Stomach (tissue), 9 donors: ENCODE data around the gene CELF1. TPM values are rescaled to one million over a fixed set of nuclear protein-coding genes. Genes with fewer than 3 reads are reported as not detected.

Experiments used
- DNase-seq, 2 donors: peaks; one replicate each; pipeline versions ENCODE4 v3.0.0 to v3.0.0-alpha.2; 2013 to 2019
- H3K27ac ChIP-seq, 5 donors: fragments of 200-600 bp in 4 of 5; sonication (generic) in 4 of 5; one replicate each; pipeline ENCODE4 v1.5.1; 2013 to 2019; ENCODE audit warnings: mild to moderate bottlenecking in 1 of 5, moderate library complexity in 1 of 5
- H3K27me3 ChIP-seq, 3 donors: fragments of 200-600 bp; sonication (generic); one replicate each; pipeline ENCODE4 v1.5.1; 2017 to 2019; ENCODE audit warnings: mixed run types in 1 of 3
- H3K36me3 ChIP-seq, 4 donors: fragments of 200-600 bp; sonication (generic); 1 replicate in 3 of 4; 2 replicates in 1 of 4; pipeline ENCODE4 v1.5.1; 2016 to 2019
- H3K4me1 ChIP-seq, 4 donors: fragments of 200-600 bp; sonication (generic); one replicate each; pipeline ENCODE4 v1.5.1; 2016 to 2019
- H3K4me3 ChIP-seq, 4 donors: fragments of 200-600 bp; sonication (generic) in 3 of 4; one replicate each; pipeline ENCODE4 v1.5.1; 2016 to 2019; ENCODE audit warnings: mild to moderate bottlenecking in 1 of 4
- H3K9me3 ChIP-seq, 4 donors: fragments of 200-600 bp; sonication (generic); one replicate each; pipeline ENCODE4 v1.5.1; 2016 to 2019
- EP300 ChIP-seq: sonication (generic); formaldehyde crosslinking; IDR thresholded peaks from one replicate; pipeline ENCODE4 v1.6.1; 2017; ENCODE audit warnings: antibody characterized with exemption
- POLR2A ChIP-seq, 4 donors: fragments of 450-650 bp; IDR thresholded peaks; one replicate each; pipeline ENCODE4 v1.6.1; 2016; ENCODE audit warnings: antibody characterized with exemption in 4 of 4, control low read depth in 2 of 4, mild to moderate bottlenecking in 1 of 4, moderate library complexity in 1 of 4
- POLR2AphosphoS5 ChIP-seq, 3 donors: sonication (generic); formaldehyde crosslinking; IDR thresholded peaks; one replicate each; pipeline ENCODE4 v1.6.1; 2016; ENCODE audit warnings: antibody characterized with exemption in 3 of 3
- WGBS, 5 donors: extraction: QIAGEN DNeasy Blood & Tissue Kit in 3 of 5; methylation state at CpG; one replicate each; pipeline versions ENCODE4 v1.1.5 to v1.1.7; 2013 to 2018; 5-methylcytosine and 5-hydroxymethylcytosine counted together
- intact Hi-C: fragments of 100-400 bp; cut with DNase I; formaldehyde crosslinking; loops from one replicate; pipeline ENCODE4 v1.15.1; 2023; ENCODE audit warnings: low total_unique reads
- polyA plus RNA-seq, 3 donors: library from polyadenylated mRNA; stranded (reverse); fragments of 200-250 nt; gene quantifications; one replicate each; pipeline ENCODE4 v1.2.3, GENCODE V29; 2013
- total RNA-seq, 5 donors: library from RNA; depleted of rRNA; stranded (reverse); fragments of >200 nt; gene quantifications; one replicate each; pipeline versions ENCODE4 v1.1.0 to v1.2.3, GENCODE V29; 2014 to 2016
- TF ChIP-seq, protein P1 (sequence below), 7 experiments: fragments of 450-650 bp in 4 of 7; fragments of 200-600 bp in 3 of 7; sonication (generic) in 3 of 7; IDR thresholded peaks; one replicate each; pipeline ENCODE4 v1.5.1; 2016 to 2019; ENCODE audit warnings: antibody characterized with exemption in 7 of 7, control low read depth in 2 of 7, mild to moderate bottlenecking in 1 of 7
- donor health status: healthy with polysubstance abuse.
- donor health status: Bipolar disorder and iron deficiency.
- donor health status: healthy.

CELF1 gene
- total and polyA plus RNA-seq, 8 donors: 12.7 to 206 (median 54.4) TPM

DNA sequence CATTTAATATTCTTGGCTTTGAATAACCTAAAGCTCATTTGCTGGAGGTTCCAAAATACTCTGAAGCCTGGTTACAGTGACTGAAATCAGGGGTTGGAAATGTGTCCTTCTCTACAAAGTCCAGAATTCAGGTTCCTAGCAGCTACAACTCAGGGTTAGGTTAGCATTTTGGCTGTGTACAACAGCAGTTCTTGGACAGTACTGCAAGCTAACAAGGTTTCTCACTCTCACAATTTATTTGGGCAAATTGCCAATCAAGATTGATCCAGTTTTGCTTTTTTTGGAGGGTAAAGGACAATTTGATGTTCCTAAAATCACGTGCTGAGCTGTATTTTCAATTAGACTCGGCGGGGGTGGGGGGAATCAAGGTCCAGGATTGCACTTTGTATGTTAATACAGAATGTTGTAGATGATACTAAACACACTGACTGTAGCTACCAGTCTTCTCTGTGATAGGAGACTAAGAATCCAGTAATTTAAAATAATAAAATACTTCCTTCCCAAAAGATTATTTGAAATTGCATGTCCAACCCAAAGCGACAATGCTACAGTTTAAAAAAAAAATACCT lies 54.3 kb downstream of the CELF1 start:
- no peak overlapping the region for H3K4me3 ChIP-seq
- DNase-seq: no peak
- H3K9me3 ChIP-seq: no peaks in the 10 kb centered on the region
- intact Hi-C loops: no loop called here
- peaks cover 0 to 23% (median 12%) of the 10 kb centered on the region in 4 donors for H3K36me3 ChIP-seq
- 35 to 69% (median 58%) methylated on average over 4 of the region's 4 CpGs for WGBS, 5 donors
- no peaks in the 10 kb centered on the region for H3K27me3 ChIP-seq
- peak overlapping the region in 2 of 5 donors; percentile 6 to 10 for H3K27ac ChIP-seq
- TF ChIP-seq EP300 (no peak), POLR2A (IDR thresholded peaks at IDR 0.05) (no peak), POLR2AphosphoS5 (IDR thresholded peaks at IDR 0.05) (no peak)
- TF ChIP-seq, protein P1, sequence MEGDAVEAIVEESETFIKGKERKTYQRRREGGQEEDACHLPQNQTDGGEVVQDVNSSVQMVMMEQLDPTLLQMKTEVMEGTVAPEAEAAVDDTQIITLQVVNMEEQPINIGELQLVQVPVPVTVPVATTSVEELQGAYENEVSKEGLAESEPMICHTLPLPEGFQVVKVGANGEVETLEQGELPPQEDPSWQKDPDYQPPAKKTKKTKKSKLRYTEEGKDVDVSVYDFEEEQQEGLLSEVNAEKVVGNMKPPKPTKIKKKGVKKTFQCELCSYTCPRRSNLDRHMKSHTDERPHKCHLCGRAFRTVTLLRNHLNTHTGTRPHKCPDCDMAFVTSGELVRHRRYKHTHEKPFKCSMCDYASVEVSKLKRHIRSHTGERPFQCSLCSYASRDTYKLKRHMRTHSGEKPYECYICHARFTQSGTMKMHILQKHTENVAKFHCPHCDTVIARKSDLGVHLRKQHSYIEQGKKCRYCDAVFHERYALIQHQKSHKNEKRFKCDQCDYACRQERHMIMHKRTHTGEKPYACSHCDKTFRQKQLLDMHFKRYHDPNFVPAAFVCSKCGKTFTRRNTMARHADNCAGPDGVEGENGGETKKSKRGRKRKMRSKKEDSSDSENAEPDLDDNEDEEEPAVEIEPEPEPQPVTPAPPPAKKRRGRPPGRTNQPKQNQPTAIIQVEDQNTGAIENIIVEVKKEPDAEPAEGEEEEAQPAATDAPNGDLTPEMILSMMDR (IDR thresholded peaks at IDR 0.05): no peak
- peaks cover 18 to 92% (median 55%) of the 10 kb centered on the region in 4 donors for H3K4me1 ChIP-seq

DNA sequence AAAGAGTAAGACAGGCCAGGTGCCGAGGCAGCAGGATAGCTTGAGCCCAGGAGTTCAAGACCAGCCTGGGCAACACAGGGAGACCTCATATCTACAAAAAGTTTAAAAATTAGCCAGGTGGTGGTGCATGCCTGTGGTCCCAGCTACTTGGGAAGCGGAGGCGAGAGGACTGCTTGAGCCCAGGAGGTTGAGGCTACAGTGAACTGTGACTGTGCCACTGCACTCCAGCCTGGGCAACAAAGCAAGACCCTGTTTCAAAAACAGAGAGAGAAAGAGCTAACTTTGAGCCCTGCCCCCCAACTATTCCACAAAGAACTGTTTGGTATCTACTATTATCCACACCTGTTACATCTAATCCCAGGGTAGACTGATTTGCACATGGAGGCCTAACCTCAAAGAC lies 54.8 kb downstream of the CELF1 start:
- Histone ChIP-seq H3K4me1 (peaks cover 18 to 87% (median 53%) of the 10 kb centered on the region in 4 donors), H3K27me3 (no peaks in the 10 kb centered on the region), H3K9me3 (no peaks in the 10 kb centered on the region), H3K4me3 (no peak overlapping the region), H3K36me3 (peaks cover 0 to 23% (median 13%) of the 10 kb centered on the region in 4 donors), H3K27ac (peak overlapping the region in 1 of 5 donors; percentile 10)
- WGBS, 5 donors: 96 to 99% (median 98%) methylated on average over 3 of the region's 3 CpGs
- TF ChIP-seq POLR2A (IDR thresholded peaks at IDR 0.05) (no peak), EP300 (no peak), POLR2AphosphoS5 (IDR thresholded peaks at IDR 0.05) (no peak)
- TF ChIP-seq, protein P1 (IDR thresholded peaks at IDR 0.05): no peak
- DNase-seq: no peak
- intact Hi-C loops: no loop called here

DNA sequence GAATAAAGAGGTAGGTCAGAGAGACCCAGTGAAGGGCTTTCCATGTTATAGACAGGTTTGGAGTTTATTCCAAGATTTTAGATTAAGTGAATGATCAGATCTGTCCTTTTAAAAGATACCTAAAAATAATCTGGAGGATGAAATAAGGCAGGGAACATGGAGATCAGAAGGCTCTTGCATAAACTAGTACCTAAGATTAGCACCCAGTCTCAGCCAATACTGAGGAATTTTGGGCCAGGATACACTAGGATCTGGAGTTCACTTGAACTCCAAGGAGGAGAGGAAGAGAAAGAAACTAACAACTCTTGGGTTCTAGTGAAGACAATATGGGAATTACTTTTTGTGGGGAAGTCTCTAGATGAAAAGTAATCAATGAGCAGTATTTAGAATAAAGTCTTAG lies 56.1 kb downstream of the CELF1 start:
- TF ChIP-seq POLR2AphosphoS5 (IDR thresholded peaks at IDR 0.05) (no peak), EP300 (no peak), POLR2A (IDR thresholded peaks at IDR 0.05) (no peak)
- TF ChIP-seq, protein P1 (IDR thresholded peaks at IDR 0.05): no peak
- H3K27me3 ChIP-seq: no peaks in the 10 kb centered on the region
- peaks cover 18 to 74% (median 48%) of the 10 kb centered on the region in 4 donors for H3K4me1 ChIP-seq
- intact Hi-C loops: no loop called here
- no peak for DNase-seq
- no peaks in the 10 kb centered on the region for H3K9me3 ChIP-seq
- H3K27ac ChIP-seq: no peak overlapping the region
- peaks cover 0 to 27% (median 14%) of the 10 kb centered on the region in 4 donors for H3K36me3 ChIP-seq
- H3K4me3 ChIP-seq: no peak overlapping the region

DNA sequence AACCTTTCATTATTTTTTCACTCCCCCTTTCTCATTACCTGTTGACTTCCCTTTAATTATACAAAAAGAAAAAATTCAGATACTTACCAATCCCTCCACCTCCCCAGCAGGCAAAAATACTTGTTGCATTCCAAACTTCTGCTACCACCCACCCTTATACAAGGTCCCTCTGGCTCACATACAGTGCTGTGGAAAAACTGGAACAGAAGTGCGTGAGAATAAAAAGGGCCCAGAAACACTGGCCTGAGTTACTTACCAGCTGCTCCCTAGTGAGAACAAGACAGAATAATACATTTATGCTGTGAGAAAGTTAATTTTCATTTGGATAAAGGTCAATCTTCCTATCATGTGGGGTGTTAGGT lies 57.1 kb downstream of the CELF1 start:
- H3K27ac ChIP-seq: no peak overlapping the region
- intact Hi-C loops: no loop called here
- no peaks in the 10 kb centered on the region for H3K27me3 ChIP-seq
- DNase-seq: no peak
- TF ChIP-seq POLR2A (IDR thresholded peaks at IDR 0.05) (no peak), EP300 (no peak), POLR2AphosphoS5 (IDR thresholded peaks at IDR 0.05) (no peak)
- TF ChIP-seq, protein P1 (IDR thresholded peaks at IDR 0.05): no peak
- peaks cover 18 to 64% (median 44%) of the 10 kb centered on the region in 4 donors for H3K4me1 ChIP-seq
- no peaks in the 10 kb centered on the region for H3K9me3 ChIP-seq
- H3K4me3 ChIP-seq: no peak overlapping the region
- peaks cover 0 to 30% (median 14%) of the 10 kb centered on the region in 4 donors for H3K36me3 ChIP-seq
- 76 to 92% (median 88%) methylated on average over 1 of the region's 1 CpG for WGBS, 5 donors
